Neural progenitor cell (in vitro differentiated cells): ENCODE results near the gene LETMD1. TPM values are rescaled to one million over a fixed set of nuclear protein-coding genes. Genes with fewer than 3 reads are reported as not detected.

Source experiments
- DNase-seq: peaks from one replicate; pipeline ENCODE4 v3.0.0-alpha.2; 2016; ENCODE audit warnings: low spot score
- H2AFZ ChIP-seq: fragments of 200-600 bp; sonication (generic); replicated peaks from 2 replicates; pipeline ENCODE4 v1.6.1; 2016; ENCODE audit warnings: antibody characterized with exemption
- H3F3A ChIP-seq: fragments of 200-600 bp; sonication (generic); 2 replicates; pipeline ENCODE4 v1.6.1; 2016; ENCODE audit warnings: antibody characterized with exemption, low read depth
- H3K27ac ChIP-seq: fragments of 200-600 bp; sonication (generic); 2 replicates; pipeline ENCODE4 v1.5.1; 2016; ENCODE audit warnings: mild to moderate bottlenecking
- H3K27me3 ChIP-seq: fragments of 200-600 bp; sonication (generic); 2 replicates; pipeline ENCODE4 v1.6.1; 2016; ENCODE audit warnings: mild to moderate bottlenecking, moderate library complexity
- H3K36me3 ChIP-seq: fragments of 200-600 bp; sonication (generic); 2 replicates; pipeline ENCODE4 v1.5.1; 2016
- H3K4me1 ChIP-seq: fragments of 200-600 bp; sonication (generic); 2 replicates; pipeline ENCODE4 v1.6.1; 2016; ENCODE audit warnings: mixed run types
- H3K4me2 ChIP-seq: fragments of 200-600 bp; sonication (generic); 2 replicates; pipeline ENCODE4 v1.6.1; 2016
- H3K4me3 ChIP-seq: fragments of 200-600 bp; sonication (generic); 2 replicates; pipeline ENCODE4 v1.5.1; 2016
- H3K79me2 ChIP-seq: fragments of 200-600 bp; sonication (generic); 2 replicates; pipeline ENCODE4 v1.6.1; 2016; ENCODE audit warnings: low read depth
- H3K9ac ChIP-seq: fragments of 200-600 bp; sonication (generic); 2 replicates; pipeline ENCODE4 v1.6.1; 2016
- H3K9me3 ChIP-seq: fragments of 200-600 bp; sonication (generic); 2 replicates; pipeline ENCODE4 v1.5.1; 2016; ENCODE audit warnings: low read depth
- H4K20me1 ChIP-seq: fragments of 200-600 bp; sonication (generic); 2 replicates; pipeline ENCODE4 v1.6.1; 2016; ENCODE audit warnings: low read depth
- H3K27ac Mint-ChIP-seq: 3 replicates; pipeline ENCODE4 v1.8.0; 2021; ENCODE audit warnings: mixed read lengths
- H3K27me3 Mint-ChIP-seq: 2 replicates; pipeline ENCODE4 v1.8.0; 2022; ENCODE audit warnings: low read depth, mild to moderate bottlenecking, inconsistent platforms, moderate library complexity, mixed read lengths; ENCODE audit not compliant: insufficient read depth
- H3K36me3 Mint-ChIP-seq: 3 replicates; pipeline ENCODE4 v1.8.0; 2021; ENCODE audit warnings: mixed read lengths
- H3K4me1 Mint-ChIP-seq: 3 replicates; pipeline ENCODE4 v1.8.0; 2021; ENCODE audit warnings: mixed read lengths
- H3K4me3 Mint-ChIP-seq: 3 replicates; pipeline ENCODE4 v1.8.0; 2021; ENCODE audit warnings: mild to moderate bottlenecking, moderate library complexity, mixed read lengths
- H3K9me3 Mint-ChIP-seq: 3 replicates; pipeline ENCODE4 v1.8.0; 2020; ENCODE audit warnings: mixed read lengths
- CTCF ChIP-seq: fragments of 200-600 bp; sonication (generic); IDR thresholded peaks from 2 replicates; pipeline ENCODE4 v1.5.1; 2017; ENCODE audit warnings: antibody characterized with exemption, mild to moderate bottlenecking
- EZH2 ChIP-seq: fragments of 200-600 bp; sonication (generic); IDR thresholded peaks from 2 replicates; pipeline ENCODE4 v1.6.1; 2017; ENCODE audit warnings: antibody characterized with exemption, mild to moderate bottlenecking, moderate library complexity
- EZH2phosphoT487 ChIP-seq: fragments of 200-600 bp; sonication (generic); IDR thresholded peaks from 2 replicates; pipeline ENCODE4 v1.6.1; 2017; ENCODE audit warnings: antibody characterized with exemption
- total RNA-seq: library from RNA; depleted of rRNA; stranded (reverse); fragments of >200 nt; gene quantifications from 2 replicates; pipeline ENCODE4 v1.2.3, GENCODE V29; 2015; ENCODE audit warnings: low replicate concordance

The LETMD1 gene
- total RNA-seq, 1 donor from 2014 or later: 40.9 TPM

DNA sequence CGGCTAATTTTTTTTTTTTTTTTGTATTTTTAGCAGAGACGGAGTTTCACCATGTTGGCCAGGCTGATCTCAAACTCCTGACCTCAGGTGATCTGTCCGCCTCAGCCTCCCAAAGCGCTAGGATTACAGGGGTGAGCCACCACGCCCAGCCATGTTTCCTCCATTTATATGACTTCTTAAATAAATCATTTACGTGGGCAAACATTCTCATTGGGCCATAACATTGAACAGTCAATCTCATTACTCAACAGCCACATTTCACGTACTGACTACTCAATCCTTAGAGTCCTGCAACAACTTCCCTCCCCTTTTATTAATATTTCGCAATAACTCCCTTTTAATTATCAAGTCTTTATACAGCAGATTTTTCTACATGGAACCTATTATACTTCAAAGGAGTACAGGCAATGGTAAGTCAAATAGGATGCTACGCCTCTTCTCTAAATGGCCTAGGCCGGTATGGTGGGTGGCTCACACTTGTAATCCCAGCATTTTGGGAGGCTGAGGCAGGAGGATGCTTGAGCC, 42.6 kb downstream of the LETMD1 start:
- no peaks in the 10 kb centered on the region for H3K27me3 ChIP-seq
- H3K9ac ChIP-seq: no peak overlapping the region
- no peak for DNase-seq
- peaks cover 4% of the 10 kb centered on the region for H3F3A ChIP-seq
- H3K79me2 ChIP-seq: no peaks in the 10 kb centered on the region
- H3K4me3 ChIP-seq: no peak overlapping the region
- Mint-ChIP-seq H3K9me3 (no peaks in the 10 kb centered on the region), H3K36me3 (peaks cover 11% of the 10 kb centered on the region), H3K4me3 (no peak overlapping the region), H3K27me3 (no peaks in the 10 kb centered on the region), H3K27ac (no peak overlapping the region), H3K4me1 (no peaks in the 10 kb centered on the region)
- no peak overlapping the region for H3K27ac ChIP-seq
- H3K4me1 ChIP-seq: no peaks in the 10 kb centered on the region
- H4K20me1 ChIP-seq: no peaks in the 10 kb centered on the region
- no peak for TF ChIP-seq EZH2
- no peak for TF ChIP-seq CTCF
- TF ChIP-seq EZH2phosphoT487: no peak
- H3K9me3 ChIP-seq: no peaks in the 10 kb centered on the region
- peaks cover 7% of the 10 kb centered on the region for H3K36me3 ChIP-seq
- no peak overlapping the region for H3K4me2 ChIP-seq
- H2AFZ ChIP-seq: no peak overlapping the region

DNA sequence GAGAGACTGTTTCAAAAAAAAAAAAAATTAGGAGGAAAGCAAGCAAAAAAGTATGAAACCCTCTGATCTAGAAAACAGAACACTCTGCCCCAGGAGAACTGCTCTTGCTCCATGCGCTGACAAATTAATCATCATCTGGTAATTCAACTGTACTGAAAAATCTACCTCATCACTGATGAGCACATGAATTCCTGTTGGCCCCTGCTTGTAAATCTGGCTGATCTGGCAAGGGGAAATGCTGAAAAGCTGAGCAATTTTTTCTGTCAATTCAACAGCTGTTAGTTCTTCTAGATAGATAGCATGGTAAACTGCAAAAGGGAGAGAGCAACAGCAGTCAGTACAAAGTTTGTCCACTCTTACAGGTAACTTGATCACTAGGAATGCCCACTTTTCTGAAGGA, 50.5 kb downstream of the LETMD1 start:
- Histone ChIP-seq H3F3A (no peaks in the 10 kb centered on the region), H3K9ac (no peak overlapping the region), H3K4me1 (no peaks in the 10 kb centered on the region), H4K20me1 (no peaks in the 10 kb centered on the region), H3K27ac (no peak overlapping the region), H3K4me3 (no peak overlapping the region), H2AFZ (no peak overlapping the region), H3K9me3 (no peaks in the 10 kb centered on the region), H3K4me2 (no peak overlapping the region), H3K79me2 (no peaks in the 10 kb centered on the region), H3K27me3 (no peaks in the 10 kb centered on the region), H3K36me3 (peaks cover 3% of the 10 kb centered on the region)
- Mint-ChIP-seq H3K27ac (no peak overlapping the region), H3K36me3 (peaks cover 17% of the 10 kb centered on the region), H3K9me3 (no peaks in the 10 kb centered on the region), H3K4me1 (no peaks in the 10 kb centered on the region), H3K27me3 (no peaks in the 10 kb centered on the region), H3K4me3 (no peak overlapping the region)
- DNase-seq: no peak
- no peak for TF ChIP-seq EZH2
- TF ChIP-seq EZH2phosphoT487: no peak
- no peak for TF ChIP-seq CTCF

- Histone ChIP-seq H3K9me3 (no peaks in the 10 kb centered on the region), H3K27ac (no peak overlapping the region), H3K79me2 (no peaks in the 10 kb centered on the region), H3F3A (no peaks in the 10 kb centered on the region), H3K36me3 (peaks cover 21% of the 10 kb centered on the region), H3K9ac (no peak overlapping the region), H2AFZ (no peak overlapping the region), H3K27me3 (no peaks in the 10 kb centered on the region), H3K4me3 (no peak overlapping the region), H3K4me2 (no peak overlapping the region), H4K20me1 (no peaks in the 10 kb centered on the region), H3K4me1 (no peaks in the 10 kb centered on the region)
- TF ChIP-seq CTCF (no peak), EZH2phosphoT487 (no peak), EZH2 (no peak)
- DNase-seq: no peak
- H3K27me3 Mint-ChIP-seq: no peaks in the 10 kb centered on the region
- H3K4me1 Mint-ChIP-seq: peaks cover 4% of the 10 kb centered on the region
- H3K36me3 Mint-ChIP-seq: peaks cover 23% of the 10 kb centered on the region
- H3K27ac Mint-ChIP-seq: no peak overlapping the region
- no peaks in the 10 kb centered on the region for H3K9me3 Mint-ChIP-seq
- H3K4me3 Mint-ChIP-seq: no peak overlapping the region
Observed at GRCh38 chr12:51103977-51104376, 55.9 kb downstream of the LETMD1 start.
